CD14-positive monocyte (primary cell): ENCODE measurements around the gene ME2. TPM values are rescaled to one million over a fixed set of nuclear protein-coding genes. Genes with fewer than 3 reads are reported as not detected.

Experiments
- DNase-seq, 3 donors: peaks; one replicate each; pipeline ENCODE4 v3.0.0-alpha.2; 2011 to 2022
- H2AFZ ChIP-seq: 2 replicates; pipeline ENCODE4 v1.6.0; 2012; ENCODE audit warnings: mild to moderate bottlenecking, low read depth, low read length, inconsistent platforms; ENCODE audit not compliant: insufficient read depth, poor library complexity, severe bottlenecking
- H3K27ac ChIP-seq, 2 donors: 1 replicate in 1 of 2; 2 replicates in 1 of 2; pipeline ENCODE4 v1.5.1; 2012 to 2013; ENCODE audit warnings: low read length in 2 of 2, control low read depth in 1 of 2, inconsistent platforms in 1 of 2, low read depth in 1 of 2, mild to moderate bottlenecking in 1 of 2
- H3K27me3 ChIP-seq, 2 donors: one replicate each; pipeline versions ENCODE4 v1.6.0 to v1.6.1; 2011 to 2013; ENCODE audit warnings: low read length in 2 of 2; ENCODE audit not compliant: control insufficient read depth in 2 of 2, insufficient read depth in 2 of 2
- H3K36me3 ChIP-seq, 2 donors: replicated peaks in 1 of 2; 1 replicate in 1 of 2; 2 replicates in 1 of 2; pipeline versions ENCODE4 v1.5.1 to v1.6.1; 2012 to 2013; ENCODE audit warnings: low read length in 2 of 2, control low read depth in 1 of 2, inconsistent platforms in 1 of 2, mild to moderate bottlenecking in 1 of 2; ENCODE audit not compliant: insufficient read depth in 2 of 2, control insufficient read depth in 1 of 2
- H3K4me1 ChIP-seq, 2 donors: 1 replicate in 1 of 2; 2 replicates in 1 of 2; pipeline versions ENCODE4 v1.5.1 to v1.6.1; 2012 to 2013; ENCODE audit warnings: low read length in 2 of 2, control low read depth in 1 of 2, inconsistent platforms in 1 of 2, mild to moderate bottlenecking in 1 of 2, moderate library complexity in 1 of 2; ENCODE audit not compliant: insufficient read depth in 2 of 2, control insufficient read depth in 1 of 2
- H3K4me2 ChIP-seq: replicated peaks from 2 replicates; pipeline ENCODE3; 2012; ENCODE audit warnings: low read length, moderate library complexity, mild to moderate bottlenecking; ENCODE audit not compliant: poor library complexity, severe bottlenecking; ENCODE audit errors: extremely low read depth
- H3K4me3 ChIP-seq, 3 experiments: fragments of 200-600 bp in 1 of 3; sonication (generic) in 1 of 3; replicated peaks in 1 of 3; 1 replicate in 2 of 3; 2 replicates in 1 of 3; pipeline ENCODE4 v1.5.1; 2011 to 2013; ENCODE audit warnings: low read length in 3 of 3, mild to moderate bottlenecking in 3 of 3, control low read depth in 2 of 3, low read depth in 2 of 3, inconsistent platforms in 1 of 3, moderate library complexity in 1 of 3
- H3K79me2 ChIP-seq: 2 replicates; pipeline ENCODE4 v1.6.0; 2012; ENCODE audit warnings: mild to moderate bottlenecking, control low read depth, inconsistent platforms, low read length, moderate library complexity; ENCODE audit not compliant: insufficient read depth
- H3K9ac ChIP-seq: 2 replicates; pipeline ENCODE4 v1.6.0; 2017; ENCODE audit warnings: low read length, mild to moderate bottlenecking; ENCODE audit not compliant: insufficient read depth, poor library complexity, severe bottlenecking
- H3K9me3 ChIP-seq, 2 donors: replicated peaks in 1 of 2; 1 replicate in 1 of 2; 2 replicates in 1 of 2; pipeline versions ENCODE4 v1.5.1 to v1.6.1; 2012 to 2013; ENCODE audit warnings: low read length in 2 of 2, control low read depth in 1 of 2; ENCODE audit not compliant: control insufficient read depth in 1 of 2, insufficient read depth in 1 of 2
- H4K20me1 ChIP-seq: 2 replicates; pipeline ENCODE4 v1.6.0; 2012; ENCODE audit warnings: mild to moderate bottlenecking, low read length, control low read depth, moderate library complexity; ENCODE audit not compliant: insufficient read depth
- H3K27ac Mint-ChIP-seq, 7 donors: one replicate each; pipeline ENCODE4 v1.8.0; 2020; ENCODE audit warnings: mild to moderate bottlenecking in 7 of 7, mixed read lengths in 7 of 7, moderate library complexity in 6 of 7, inconsistent platforms in 2 of 7
- H3K27me3 Mint-ChIP-seq, 3 donors: one replicate each; pipeline ENCODE4 v1.8.0; 2021 to 2022; ENCODE audit warnings: low read depth in 3 of 3, mild to moderate bottlenecking in 3 of 3, mixed read lengths in 3 of 3, moderate library complexity in 3 of 3, inconsistent platforms in 1 of 3
- H3K36me3 Mint-ChIP-seq, 2 donors: one replicate each; pipeline ENCODE4 v1.8.0; 2020; ENCODE audit warnings: mixed read lengths in 2 of 2, inconsistent platforms in 1 of 2, mild to moderate bottlenecking in 1 of 2
- H3K4me1 Mint-ChIP-seq: one replicate; pipeline ENCODE4 v1.8.0; 2020; ENCODE audit warnings: mild to moderate bottlenecking, mixed read lengths
- H3K4me3 Mint-ChIP-seq, 2 donors: one replicate each; pipeline ENCODE4 v1.8.0; 2020; ENCODE audit warnings: mild to moderate bottlenecking in 2 of 2, mixed read lengths in 2 of 2, moderate library complexity in 1 of 2
- H3K9me3 Mint-ChIP-seq, 7 donors: one replicate each; pipeline ENCODE4 v1.8.0; 2020 to 2022; ENCODE audit warnings: mixed read lengths in 7 of 7, mild to moderate bottlenecking in 6 of 7, moderate library complexity in 6 of 7, inconsistent platforms in 2 of 7
- CTCF ChIP-seq: fragments of 200-600 bp; IDR thresholded peaks from one replicate; pipeline ENCODE4 v1.8.0; 2022; ENCODE audit warnings: antibody characterized with exemption, mild to moderate bottlenecking
- WGBS: methylation state at CpG from one replicate; pipeline ENCODE4 v1.1.5; 2013; ENCODE audit warnings: missing lambda C conversion rate; ENCODE audit not compliant: insufficient coverage; 5-methylcytosine and 5-hydroxymethylcytosine counted together
- intact Hi-C, 2 donors: fragments of 100-400 bp; cut with micrococcal nuclease; formaldehyde crosslinking; loops; one replicate each; pipeline versions ENCODE4 v1.15.0 to v1.15.1; 2023
- polyA plus RNA-seq, 3 donors: library from polyadenylated mRNA; depleted of rRNA in 1 of 3; unstranded in 2 of 3; stranded (reverse) in 1 of 3; fragments of 300-500 nt in 2 of 3; fragments of >200 nt in 1 of 3; fragmentation: Illumina TruSeq in 2 of 3; gene quantifications; 1 replicate in 2 of 3; 2 replicates in 1 of 3; pipeline ENCODE4 v1.2.3, GENCODE V29; 2012 to 2021

ME2 gene
- polyA plus RNA-seq, 3 donors, result 48.7 to 93.8 (median 71.7) TPM

- 100% methylated on average over 3 of the region's 6 CpGs for WGBS
Observed at GRCh38 chr18:50844554-50844953, 34.4 kb upstream of the ME2 start.

GRCh38 chr18:50844960-50845359 is 34.0 kb upstream of the ME2 start:
- 100% methylated on average over 2 of the region's 3 CpGs for WGBS
- peaks cover 1 to 6% (median 2%) of the 10 kb centered on the region in 3 donors for H3K27me3 Mint-ChIP-seq
- no peaks in the 10 kb centered on the region for H3K9me3 ChIP-seq
- H3K36me3 Mint-ChIP-seq, result no peaks in the 10 kb centered on the region
- H3K9ac ChIP-seq, result no peak overlapping the region
- DNase-seq, result no peak
- H3K4me1 ChIP-seq, result peaks cover 17 to 19% of the 10 kb centered on the region in 2 donors
- H2AFZ ChIP-seq, result no peak overlapping the region
- no peaks in the 10 kb centered on the region for H4K20me1 ChIP-seq
- no peaks in the 10 kb centered on the region for H3K27me3 ChIP-seq
- TF ChIP-seq CTCF, result no peak
- no peaks in the 10 kb centered on the region for H3K79me2 ChIP-seq
- H3K9me3 Mint-ChIP-seq, result no peaks in the 10 kb centered on the region
- H3K36me3 ChIP-seq, result no peaks in the 10 kb centered on the region
- no peak overlapping the region for H3K4me2 ChIP-seq
- H3K4me3 ChIP-seq, result no peak overlapping the region
- no peak overlapping the region for H3K4me3 Mint-ChIP-seq
- H3K27ac ChIP-seq, result no peak overlapping the region
- intact Hi-C loops, result no loop called here
- H3K4me1 Mint-ChIP-seq, result peaks cover 21% of the 10 kb centered on the region
- H3K27ac Mint-ChIP-seq, result no peak overlapping the region

More at GRCh38 chr18:50844554-50844953, 34.4 kb upstream of the ME2 start:
- H3K4me3 ChIP-seq, result no peak overlapping the region
- DNase-seq, result no peak
- H4K20me1 ChIP-seq, result no peaks in the 10 kb centered on the region
- Mint-ChIP-seq H3K27ac (no peak overlapping the region), H3K27me3 (peaks cover 1 to 7% (median 2%) of the 10 kb centered on the region in 3 donors), H3K4me3 (no peak overlapping the region), H3K9me3 (no peaks in the 10 kb centered on the region), H3K4me1 (peaks cover 18% of the 10 kb centered on the region), H3K36me3 (no peaks in the 10 kb centered on the region)
- no peak overlapping the region for H3K9ac ChIP-seq
- intact Hi-C loops, result no loop called here
- no peaks in the 10 kb centered on the region for H3K36me3 ChIP-seq
- H3K27me3 ChIP-seq, result no peaks in the 10 kb centered on the region
- no peaks in the 10 kb centered on the region for H3K79me2 ChIP-seq
- no peak overlapping the region for H2AFZ ChIP-seq
- H3K27ac ChIP-seq, result no peak overlapping the region
- TF ChIP-seq CTCF, result no peak
- peaks cover 13 to 15% of the 10 kb centered on the region in 2 donors for H3K4me1 ChIP-seq
- H3K9me3 ChIP-seq, result no peaks in the 10 kb centered on the region
- no peak overlapping the region for H3K4me2 ChIP-seq
